22Rv1 (cell line): ENCODE data around the gene PLA2G2E.

Experiments used
- CTCF ChIP-seq: fragments of 450-650 bp; IDR thresholded peaks from 2 replicates; pipeline ENCODE4 v1.5.1; 2017; ENCODE audit warnings: mild to moderate bottlenecking
- ZFX ChIP-seq: fragments of 450-650 bp; IDR thresholded peaks from 2 replicates; pipeline ENCODE4 v1.6.1; 2017; ENCODE audit warnings: antibody characterized with exemption, borderline replicate concordance

DNA sequence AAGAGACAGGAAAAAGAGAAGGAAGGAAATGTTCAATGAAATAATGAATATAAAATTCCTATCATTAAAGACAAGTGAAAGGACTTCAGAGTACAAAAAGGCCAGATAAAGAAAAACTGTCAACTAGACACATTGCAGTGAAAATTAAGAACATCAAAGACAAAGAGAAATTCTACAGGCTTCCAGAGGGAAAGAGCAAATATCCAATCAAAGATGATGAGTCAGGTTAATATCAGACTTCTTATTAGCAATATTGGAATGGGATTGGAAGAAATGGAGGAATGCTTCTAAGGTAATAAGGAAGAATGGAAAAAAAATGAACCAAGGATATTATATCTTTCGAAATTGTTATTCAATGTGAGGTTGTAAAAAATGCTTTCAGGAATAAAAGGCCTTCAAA lies 48.2 kb upstream of the PLA2G2E start:
- TF ChIP-seq CTCF (no peak), ZFX (no peak)
